Measurements from ENCODE around the gene NEAT1.

DNA sequence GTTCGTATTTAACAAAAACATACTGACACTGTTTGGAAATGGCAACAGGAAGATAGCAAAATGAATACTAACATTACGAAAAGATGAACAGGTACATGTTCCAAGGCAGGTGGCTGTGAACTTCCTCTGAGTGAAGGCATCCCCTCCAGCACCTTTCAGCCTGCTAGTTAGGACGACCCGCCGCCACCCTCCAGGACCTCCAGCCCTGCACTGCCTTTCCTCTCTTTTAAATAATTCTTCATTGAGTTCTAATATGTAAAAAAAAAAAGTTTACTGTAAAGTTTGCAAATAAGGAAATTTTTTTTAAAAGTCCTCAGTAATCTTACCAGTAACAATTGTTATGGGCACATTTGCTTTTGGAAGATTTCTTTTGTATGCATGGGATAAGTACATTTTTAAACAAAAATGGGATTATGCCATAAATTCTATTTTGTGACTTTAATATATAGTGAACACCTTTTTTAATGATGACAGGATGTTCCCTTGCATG is 6.0 kb downstream of the NEAT1 start:
- TF ChIP-seq, protein P1, sequence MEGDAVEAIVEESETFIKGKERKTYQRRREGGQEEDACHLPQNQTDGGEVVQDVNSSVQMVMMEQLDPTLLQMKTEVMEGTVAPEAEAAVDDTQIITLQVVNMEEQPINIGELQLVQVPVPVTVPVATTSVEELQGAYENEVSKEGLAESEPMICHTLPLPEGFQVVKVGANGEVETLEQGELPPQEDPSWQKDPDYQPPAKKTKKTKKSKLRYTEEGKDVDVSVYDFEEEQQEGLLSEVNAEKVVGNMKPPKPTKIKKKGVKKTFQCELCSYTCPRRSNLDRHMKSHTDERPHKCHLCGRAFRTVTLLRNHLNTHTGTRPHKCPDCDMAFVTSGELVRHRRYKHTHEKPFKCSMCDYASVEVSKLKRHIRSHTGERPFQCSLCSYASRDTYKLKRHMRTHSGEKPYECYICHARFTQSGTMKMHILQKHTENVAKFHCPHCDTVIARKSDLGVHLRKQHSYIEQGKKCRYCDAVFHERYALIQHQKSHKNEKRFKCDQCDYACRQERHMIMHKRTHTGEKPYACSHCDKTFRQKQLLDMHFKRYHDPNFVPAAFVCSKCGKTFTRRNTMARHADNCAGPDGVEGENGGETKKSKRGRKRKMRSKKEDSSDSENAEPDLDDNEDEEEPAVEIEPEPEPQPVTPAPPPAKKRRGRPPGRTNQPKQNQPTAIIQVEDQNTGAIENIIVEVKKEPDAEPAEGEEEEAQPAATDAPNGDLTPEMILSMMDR (IDR thresholded peaks at IDR 0.05; ENCODE audit: low read depth, low read length), result no peak
- TF ChIP-seq EZH2phosphoT487 (IDR thresholded peaks at IDR 0.05; ENCODE audit: low read depth), result no peak
